Upper lobe of left lung (tissue), 4 donors: ENCODE data around the gene NAB1.

Source experiments
- CTCF ChIP-seq, 6 experiments: fragments of 450-650 bp in 4 of 6; fragments of 200-600 bp in 2 of 6; sonication (generic) in 2 of 6; IDR thresholded peaks; one replicate each; pipeline ENCODE4 v1.5.1; 2016 to 2019; ENCODE audit warnings: antibody characterized with exemption in 6 of 6
- POLR2A ChIP-seq, 4 donors: fragments of 450-650 bp; IDR thresholded peaks; one replicate each; pipeline ENCODE4 v1.5.1; 2016 to 2017; ENCODE audit warnings: antibody characterized with exemption in 4 of 4, mild to moderate bottlenecking in 2 of 4
- POLR2AphosphoS5 ChIP-seq, 2 donors: sonication (generic); formaldehyde crosslinking; IDR thresholded peaks; one replicate each; pipeline ENCODE4 v1.5.1; 2017; ENCODE audit warnings: antibody characterized with exemption in 2 of 2

GRCh38 chr2:190666895-190667294, 18.0 kb downstream of the NAB1 start:
- TF ChIP-seq CTCF (IDR thresholded peaks at IDR 0.05) = no peak
- TF ChIP-seq POLR2A (IDR thresholded peaks at IDR 0.05) = no peak
- TF ChIP-seq POLR2AphosphoS5 (IDR thresholded peaks at IDR 0.05) = no peak
